Progenitor cell of endocrine pancreas (in vitro differentiated cells): ENCODE results near the gene CCDC194. TPM values are rescaled to one million over a fixed set of nuclear protein-coding genes. Genes with fewer than 3 reads are reported as not detected.

Experiments used
- DNase-seq: peaks from one replicate; pipeline ENCODE4 v3.0.0; 2021; ENCODE audit warnings: low spot score; ENCODE audit not compliant: unreplicated experiment
- H3K27ac Mint-ChIP-seq: 2 replicates; pipeline ENCODE4 v1.8.0; 2021; ENCODE audit warnings: mild to moderate bottlenecking, moderate library complexity, mixed read lengths
- H3K27me3 Mint-ChIP-seq: 2 replicates; pipeline ENCODE4 v1.8.0; 2021; ENCODE audit warnings: mixed read lengths
- H3K36me3 Mint-ChIP-seq: 2 replicates; pipeline ENCODE4 v1.8.0; 2022; ENCODE audit warnings: mixed read lengths; ENCODE audit not compliant: insufficient read depth
- H3K4me1 Mint-ChIP-seq: 2 replicates; pipeline ENCODE4 v1.8.0; 2021; ENCODE audit warnings: low read depth, mixed read lengths
- H3K4me3 Mint-ChIP-seq: 2 replicates; pipeline ENCODE4 v1.8.0; 2021; ENCODE audit warnings: low read depth, mild to moderate bottlenecking, moderate library complexity, mixed read lengths
- H3K9me3 Mint-ChIP-seq: 2 replicates; pipeline ENCODE4 v1.8.0; 2021; ENCODE audit warnings: low read depth, mixed read lengths
- CTCF ChIP-seq: fragments of 200-600 bp; sonication (generic); IDR thresholded peaks from one replicate; pipeline ENCODE4 v1.5.0; 2021; ENCODE audit warnings: antibody characterized with exemption, mild to moderate bottlenecking; ENCODE audit not compliant: unreplicated experiment
- total RNA-seq: library from RNA; stranded (reverse); gene quantifications from 2 replicates; pipeline ENCODE4 v1.2.1, GENCODE V29; 2021

CCDC194 gene
- total RNA-seq, 1 donor from 2014 or later: not detected

GRCh38 chr19:17414097-17414496, 20.1 kb upstream of the CCDC194 start:
- Mint-ChIP-seq H3K4me1 (peaks cover 20% of the 10 kb centered on the region), H3K4me3 (no peak overlapping the region), H3K27me3 (no peaks in the 10 kb centered on the region), H3K27ac (no peak overlapping the region), H3K9me3 (no peaks in the 10 kb centered on the region), H3K36me3 (no peaks in the 10 kb centered on the region)
- TF ChIP-seq CTCF: no peak
- no peak for DNase-seq

GRCh38 chr19:17411801-17412200, 17.8 kb upstream of the CCDC194 start:
- Mint-ChIP-seq H3K4me3 (no peak overlapping the region), H3K36me3 (no peaks in the 10 kb centered on the region), H3K27me3 (no peaks in the 10 kb centered on the region), H3K27ac (peak overlapping the region; percentile 52), H3K9me3 (no peaks in the 10 kb centered on the region), H3K4me1 (peaks cover 26% of the 10 kb centered on the region)
- DNase-seq: no peak
- no peak for TF ChIP-seq CTCF

- no peak overlapping the region for H3K4me3 Mint-ChIP-seq
- no peak for TF ChIP-seq CTCF
- no peaks in the 10 kb centered on the region for H3K9me3 Mint-ChIP-seq
- no peaks in the 10 kb centered on the region for H3K27me3 Mint-ChIP-seq
- peaks cover 21% of the 10 kb centered on the region for H3K4me1 Mint-ChIP-seq
- no peak for DNase-seq
- no peaks in the 10 kb centered on the region for H3K36me3 Mint-ChIP-seq
- H3K27ac Mint-ChIP-seq: no peak overlapping the region
These were observed 16.0 kb upstream of the CCDC194 start for GRCh38 chr19:17409990-17410389.

GRCh38 chr19:17406887-17407196, 12.8 kb upstream of the CCDC194 start:
- Mint-ChIP-seq H3K9me3 (no peaks in the 10 kb centered on the region), H3K27ac (peak overlapping the region; percentile 60), H3K4me3 (no peak overlapping the region), H3K4me1 (peaks cover 9% of the 10 kb centered on the region), H3K36me3 (no peaks in the 10 kb centered on the region), H3K27me3 (no peaks in the 10 kb centered on the region)
- no peak for DNase-seq
- no peak for TF ChIP-seq CTCF

GRCh38 chr19:17406046-17406886, 12.3 kb upstream of the CCDC194 start:
- no peak for DNase-seq
- H3K36me3 Mint-ChIP-seq: no peaks in the 10 kb centered on the region
- H3K4me1 Mint-ChIP-seq: peaks cover 9% of the 10 kb centered on the region
- peaks cover 3% of the 10 kb centered on the region for H3K27me3 Mint-ChIP-seq
- H3K9me3 Mint-ChIP-seq: no peaks in the 10 kb centered on the region
- TF ChIP-seq CTCF: no peak
- H3K4me3 Mint-ChIP-seq: no peak overlapping the region
- peak overlapping the region; percentile 60 for H3K27ac Mint-ChIP-seq
